GM12875 (cell line): ENCODE data around the gene CRMP1.

ENCODE experiments used
- H3K4me3 ChIP-seq: one replicate; pipeline ENCODE4 v1.5.1; 2011; ENCODE audit warnings: low read depth, low read length, control low read depth
- TF ChIP-seq, protein P1 (sequence below): IDR thresholded peaks from 2 replicates; pipeline ENCODE4 v1.5.1; 2011; ENCODE audit warnings: low read depth, mild to moderate bottlenecking, control low read depth, inconsistent platforms, low read length, moderate library complexity, borderline replicate concordance; ENCODE audit not compliant: insufficient read depth

CRMP1 gene

DNA sequence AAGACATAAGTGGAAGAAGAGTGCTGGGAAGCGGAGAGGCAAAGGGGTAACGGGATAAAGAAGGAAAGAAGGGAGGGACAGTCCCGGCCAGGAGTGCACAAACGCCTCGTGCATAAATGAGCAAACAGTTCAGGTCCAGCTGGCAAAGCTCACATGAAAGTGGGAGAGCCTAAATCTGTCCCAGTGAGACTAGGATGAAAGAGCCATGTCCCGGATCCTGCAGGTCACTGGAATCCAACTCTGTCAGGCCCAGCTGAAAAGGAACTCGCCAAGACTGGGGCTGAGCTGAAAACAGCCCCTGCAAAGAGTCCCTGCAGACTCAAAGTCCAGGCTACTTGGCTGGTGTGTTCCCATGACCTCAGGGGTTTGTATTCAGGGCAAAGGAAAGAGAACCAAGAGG is 38.0 kb upstream of the CRMP1 start:
- no peak overlapping the region for H3K4me3 ChIP-seq
- TF ChIP-seq, protein P1, sequence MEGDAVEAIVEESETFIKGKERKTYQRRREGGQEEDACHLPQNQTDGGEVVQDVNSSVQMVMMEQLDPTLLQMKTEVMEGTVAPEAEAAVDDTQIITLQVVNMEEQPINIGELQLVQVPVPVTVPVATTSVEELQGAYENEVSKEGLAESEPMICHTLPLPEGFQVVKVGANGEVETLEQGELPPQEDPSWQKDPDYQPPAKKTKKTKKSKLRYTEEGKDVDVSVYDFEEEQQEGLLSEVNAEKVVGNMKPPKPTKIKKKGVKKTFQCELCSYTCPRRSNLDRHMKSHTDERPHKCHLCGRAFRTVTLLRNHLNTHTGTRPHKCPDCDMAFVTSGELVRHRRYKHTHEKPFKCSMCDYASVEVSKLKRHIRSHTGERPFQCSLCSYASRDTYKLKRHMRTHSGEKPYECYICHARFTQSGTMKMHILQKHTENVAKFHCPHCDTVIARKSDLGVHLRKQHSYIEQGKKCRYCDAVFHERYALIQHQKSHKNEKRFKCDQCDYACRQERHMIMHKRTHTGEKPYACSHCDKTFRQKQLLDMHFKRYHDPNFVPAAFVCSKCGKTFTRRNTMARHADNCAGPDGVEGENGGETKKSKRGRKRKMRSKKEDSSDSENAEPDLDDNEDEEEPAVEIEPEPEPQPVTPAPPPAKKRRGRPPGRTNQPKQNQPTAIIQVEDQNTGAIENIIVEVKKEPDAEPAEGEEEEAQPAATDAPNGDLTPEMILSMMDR: no peak

DNA sequence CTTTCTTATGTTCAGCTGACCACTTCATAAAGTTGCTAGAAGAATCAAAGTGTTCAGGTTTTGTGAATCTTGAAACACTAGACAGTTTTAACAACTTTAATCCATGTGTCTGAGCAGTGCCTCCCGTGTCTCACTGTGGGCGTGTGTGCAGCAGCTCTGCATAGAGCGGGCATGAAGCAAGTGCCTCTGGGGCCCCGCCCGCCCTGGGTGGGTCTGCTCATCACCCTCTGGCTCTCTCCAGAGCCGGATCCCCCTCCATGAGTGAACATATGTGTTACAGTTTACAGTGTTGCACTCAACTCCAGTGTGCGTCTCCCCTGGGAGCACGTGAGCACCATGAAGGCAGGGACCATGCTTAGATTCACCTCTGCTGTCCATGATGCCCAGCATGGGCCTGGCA is 37.6 kb upstream of the CRMP1 start:
- no peak overlapping the region for H3K4me3 ChIP-seq
- TF ChIP-seq, protein P1: no peak

DNA sequence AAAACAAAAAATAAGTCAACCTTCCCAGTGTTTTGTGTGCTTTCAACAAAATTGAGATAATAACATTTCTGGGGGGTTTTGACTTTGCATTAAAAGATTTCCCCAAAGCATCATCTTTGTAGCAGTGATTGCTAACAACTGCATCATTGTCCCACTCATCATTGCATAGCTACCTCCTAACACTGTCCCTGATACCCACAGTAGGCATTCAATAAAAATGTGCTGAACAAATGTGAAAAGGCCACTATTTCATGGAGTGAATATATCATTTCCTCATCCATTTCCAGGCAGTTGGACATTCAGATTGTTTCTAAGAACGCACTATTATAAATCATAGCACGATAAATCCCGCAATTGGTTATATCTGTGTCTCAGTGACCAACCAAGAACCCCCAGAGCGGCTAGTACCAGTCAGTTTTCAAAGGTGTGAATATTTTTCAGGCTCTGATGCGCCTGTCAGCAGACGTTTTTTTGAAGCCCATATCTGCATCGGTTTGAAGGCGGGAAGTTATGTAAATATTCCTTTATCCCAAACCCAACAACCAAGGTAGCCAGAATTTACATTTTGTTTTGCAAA is 36.0 kb upstream of the CRMP1 start:
- H3K4me3 ChIP-seq: no peak overlapping the region
- TF ChIP-seq, protein P1: no peak

DNA sequence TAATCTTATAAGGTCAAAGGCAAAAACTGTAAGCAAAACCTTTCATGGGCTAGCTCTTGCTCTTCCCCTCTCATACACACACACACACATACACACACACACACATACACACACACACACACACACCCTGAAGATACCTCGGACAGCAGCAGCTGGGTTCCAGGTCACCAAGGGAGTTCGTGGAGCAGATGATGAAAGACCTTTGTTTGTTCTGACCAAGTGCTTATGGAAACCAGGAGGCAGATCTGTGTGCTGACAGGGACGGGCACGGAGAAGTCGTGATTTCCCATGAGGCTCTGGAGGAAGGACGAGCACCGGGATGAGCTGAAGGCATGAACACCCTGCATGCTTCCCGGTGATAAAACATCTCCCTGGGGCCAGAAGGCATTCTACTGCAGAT is 35.4 kb upstream of the CRMP1 start:
- TF ChIP-seq, protein P1: no peak
- H3K4me3 ChIP-seq: no peak overlapping the region

DNA sequence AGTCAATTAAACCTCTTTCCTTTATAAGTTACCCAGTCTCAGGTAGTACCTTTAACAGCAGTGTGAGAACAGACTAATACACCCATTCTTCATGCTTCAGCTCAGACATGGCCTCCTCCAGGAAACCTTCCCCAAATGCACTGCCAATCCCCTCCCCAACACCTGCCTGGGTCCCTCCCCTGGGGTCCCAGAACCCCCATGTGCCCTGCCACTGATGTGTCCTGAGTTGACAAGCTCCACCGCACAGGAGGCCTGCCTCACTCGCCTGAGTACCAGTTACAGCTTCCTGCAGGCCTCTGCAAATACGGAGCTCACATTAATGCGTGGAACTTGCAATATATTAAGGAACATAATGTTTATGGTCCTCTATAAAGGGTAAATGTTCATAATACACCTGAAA is 34.9 kb upstream of the CRMP1 start:
- no peak overlapping the region for H3K4me3 ChIP-seq
- TF ChIP-seq, protein P1: no peak

DNA sequence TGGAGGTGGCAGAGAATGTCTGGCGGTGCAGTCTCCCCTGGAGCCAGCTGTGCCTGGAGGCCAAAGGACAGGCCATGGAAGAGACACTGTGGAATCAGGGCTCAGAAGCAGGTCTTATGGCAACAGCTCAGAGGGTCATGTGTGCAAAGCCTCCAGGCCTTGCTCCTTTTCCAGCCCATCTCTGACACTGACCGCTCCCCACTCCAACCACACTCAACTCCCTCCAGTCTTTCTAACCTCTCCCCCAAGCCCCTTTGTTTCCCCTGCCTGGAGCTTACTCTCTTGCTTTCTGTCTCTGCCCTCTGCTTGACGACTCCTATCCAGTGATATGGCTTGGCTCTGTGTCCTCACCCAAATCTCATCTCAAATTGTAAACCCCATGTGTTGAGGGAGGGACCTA is 34.2 kb upstream of the CRMP1 start:
- TF ChIP-seq, protein P1: no peak
- no peak overlapping the region for H3K4me3 ChIP-seq

DNA sequence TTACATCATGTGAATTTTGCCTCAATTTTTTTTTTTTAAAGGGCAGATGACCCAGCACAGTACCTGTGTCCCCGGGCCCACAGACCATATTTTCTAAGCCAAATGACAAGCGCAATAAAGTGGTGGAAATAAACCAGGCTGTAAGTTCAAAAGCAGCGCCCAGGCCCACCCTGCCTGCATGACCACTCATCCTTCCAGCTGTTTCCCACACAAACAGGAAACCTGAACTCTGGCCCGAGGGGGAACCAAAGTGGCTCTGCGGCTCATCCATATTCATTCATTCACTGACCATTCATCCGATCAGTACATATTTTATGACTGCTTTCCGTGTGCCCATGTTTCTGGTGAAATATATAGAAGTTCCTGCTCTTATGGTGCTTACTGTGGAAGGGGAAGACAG is 33.7 kb upstream of the CRMP1 start:
- TF ChIP-seq, protein P1: no peak
- H3K4me3 ChIP-seq: no peak overlapping the region
